GM12878 (cell line): ENCODE measurements around the gene DNAI2. TPM values are rescaled to one million over a fixed set of nuclear protein-coding genes. Genes with fewer than 3 reads are reported as not detected.

Experiments
- CEBPB ChIP-seq, 2 experiments: fragments of 150-350 bp in 1 of 2; IDR thresholded peaks; 2 replicates each; pipeline ENCODE4 v1.6.1; 2012 to 2014; ENCODE audit warnings: low read depth in 2 of 2, low read length in 2 of 2, borderline replicate concordance in 1 of 2, inconsistent platforms in 1 of 2
- E2F4 ChIP-seq: IDR thresholded peaks from 2 replicates; pipeline ENCODE4 v1.6.1; 2012; ENCODE audit warnings: low read depth, low read length, improper control_type of control experiment
- FOS ChIP-seq: IDR thresholded peaks from 3 replicates; pipeline ENCODE4 v1.6.1; 2011; ENCODE audit warnings: borderline replicate concordance; ENCODE audit not compliant: insufficient read length; ENCODE audit errors: extremely low read depth
- LARP7 ChIP-seq: fragments of 450-650 bp; IDR thresholded peaks from 2 replicates; pipeline ENCODE4 v1.6.1; 2017; ENCODE audit warnings: mild to moderate bottlenecking
- MYC ChIP-seq: IDR thresholded peaks from 2 replicates; pipeline ENCODE4 v1.6.1; 2011; ENCODE audit warnings: mild to moderate bottlenecking, low read length, moderate library complexity, inconsistent platforms; ENCODE audit not compliant: insufficient read depth, insufficient replicate concordance, insufficient read length, severe bottlenecking
- POLR2A ChIP-seq: IDR thresholded peaks from 2 replicates; pipeline ENCODE4 v1.6.1; 2011; ENCODE audit warnings: low read depth, mild to moderate bottlenecking, low read length
- RFX5 ChIP-seq: IDR thresholded peaks from 2 replicates; pipeline ENCODE4 v1.6.1; 2011; ENCODE audit warnings: low read depth, low read length, improper control_type of control experiment
- SIN3A ChIP-seq: IDR thresholded peaks from 2 replicates; pipeline ENCODE4 v1.6.1; 2012; ENCODE audit warnings: low read depth, low read length, improper control_type of control experiment
- SPI1 ChIP-seq: IDR thresholded peaks from 2 replicates; pipeline ENCODE4 v1.6.1; 2011; ENCODE audit warnings: low read depth, mild to moderate bottlenecking, low read length, moderate library complexity, borderline replicate concordance; ENCODE audit not compliant: insufficient read depth
- SREBF2 ChIP-seq: IDR thresholded peaks from 2 replicates; pipeline ENCODE4 v1.6.1; 2012; ENCODE audit warnings: mild to moderate bottlenecking, low read length
- ZBTB33 ChIP-seq: fragments of 450-650 bp; IDR thresholded peaks from 2 replicates; pipeline ENCODE4 v1.6.1; 2017; ENCODE audit warnings: mild to moderate bottlenecking
- ZNF274 ChIP-seq: IDR thresholded peaks from one replicate; pipeline ENCODE4 v1.8.0; 2011; ENCODE audit not compliant: insufficient read length, insufficient read depth
- ZSCAN29 ChIP-seq: fragments of 450-650 bp; IDR thresholded peaks from 2 replicates; pipeline ENCODE4 v1.6.1; 2017; ENCODE audit warnings: mild to moderate bottlenecking, moderate library complexity
- polyA plus RNA-seq, 11 experiments: library from polyadenylated mRNA; depleted of rRNA in 4 of 11; unstranded in 6 of 11; stranded (reverse) in 5 of 11; fragments of >200 nt; fragmentation: Nextera tagmentation in 4 of 11; fragmentation: Illumina TruSeq in 1 of 11; extraction: Ambion mirVana in 4 of 11; extraction: Trizol in 1 of 11; gene quantifications; 1 replicate in 1 of 11; 2 replicates in 10 of 11; pipeline versions ENCODE4 v1.2.1 to v1.2.3, GENCODE V29; 2011 to 2016; ENCODE audit warnings: inconsistent platforms in 2 of 11, missing spikeins in 2 of 11, low read depth in 1 of 11
- total RNA-seq, 4 experiments: library from RNA; depleted of rRNA in 3 of 4; stranded (reverse); fragments of >200 nt in 3 of 4; fragmentation: Illumina TruSeq in 1 of 4; extraction: Trizol in 1 of 4; gene quantifications; 2 replicates each; pipeline versions ENCODE4 v1.2.1 to v1.2.3, GENCODE V29; 2013 to 2021
- TF ChIP-seq, protein P1 (sequence below): fragments of 450-650 bp; IDR thresholded peaks from 2 replicates; pipeline ENCODE4 v1.6.1; 2016; ENCODE audit warnings: mild to moderate bottlenecking, moderate library complexity, borderline replicate concordance
- TF ChIP-seq, protein P2 (sequence below), 3 experiments: IDR thresholded peaks in 2 of 3; conservative IDR thresholded peaks in 1 of 3; 2 replicates each; pipeline ENCODE4 v1.5.1; 2011; ENCODE audit warnings: low read depth in 3 of 3, low read length in 3 of 3, mild to moderate bottlenecking in 3 of 3, control low read depth in 2 of 3, moderate library complexity in 2 of 3, inconsistent platforms in 1 of 3, mixed read lengths in 1 of 3; ENCODE audit not compliant: control insufficient read depth in 2 of 3, insufficient read depth in 1 of 3; ENCODE audit errors: extremely low read depth in 1 of 3
- TF ChIP-seq, protein P3 (sequence below): IDR thresholded peaks from 2 replicates; pipeline ENCODE4 v1.6.1; 2012; ENCODE audit warnings: improper control_type of control experiment, low read depth, low read length; ENCODE audit not compliant: insufficient replicate concordance

Gene DNAI2
- total and polyA plus RNA-seq, 10 of the 15 experiments (the other 5 are each of a cell fraction or from before 2014, with no cell fraction given) = 0.04 to 1.8 (median 0.13) TPM

GRCh38 chr17:74288785-74289184, 14.8 kb downstream of the DNAI2 start (continued):
- TF ChIP-seq, protein P1, sequence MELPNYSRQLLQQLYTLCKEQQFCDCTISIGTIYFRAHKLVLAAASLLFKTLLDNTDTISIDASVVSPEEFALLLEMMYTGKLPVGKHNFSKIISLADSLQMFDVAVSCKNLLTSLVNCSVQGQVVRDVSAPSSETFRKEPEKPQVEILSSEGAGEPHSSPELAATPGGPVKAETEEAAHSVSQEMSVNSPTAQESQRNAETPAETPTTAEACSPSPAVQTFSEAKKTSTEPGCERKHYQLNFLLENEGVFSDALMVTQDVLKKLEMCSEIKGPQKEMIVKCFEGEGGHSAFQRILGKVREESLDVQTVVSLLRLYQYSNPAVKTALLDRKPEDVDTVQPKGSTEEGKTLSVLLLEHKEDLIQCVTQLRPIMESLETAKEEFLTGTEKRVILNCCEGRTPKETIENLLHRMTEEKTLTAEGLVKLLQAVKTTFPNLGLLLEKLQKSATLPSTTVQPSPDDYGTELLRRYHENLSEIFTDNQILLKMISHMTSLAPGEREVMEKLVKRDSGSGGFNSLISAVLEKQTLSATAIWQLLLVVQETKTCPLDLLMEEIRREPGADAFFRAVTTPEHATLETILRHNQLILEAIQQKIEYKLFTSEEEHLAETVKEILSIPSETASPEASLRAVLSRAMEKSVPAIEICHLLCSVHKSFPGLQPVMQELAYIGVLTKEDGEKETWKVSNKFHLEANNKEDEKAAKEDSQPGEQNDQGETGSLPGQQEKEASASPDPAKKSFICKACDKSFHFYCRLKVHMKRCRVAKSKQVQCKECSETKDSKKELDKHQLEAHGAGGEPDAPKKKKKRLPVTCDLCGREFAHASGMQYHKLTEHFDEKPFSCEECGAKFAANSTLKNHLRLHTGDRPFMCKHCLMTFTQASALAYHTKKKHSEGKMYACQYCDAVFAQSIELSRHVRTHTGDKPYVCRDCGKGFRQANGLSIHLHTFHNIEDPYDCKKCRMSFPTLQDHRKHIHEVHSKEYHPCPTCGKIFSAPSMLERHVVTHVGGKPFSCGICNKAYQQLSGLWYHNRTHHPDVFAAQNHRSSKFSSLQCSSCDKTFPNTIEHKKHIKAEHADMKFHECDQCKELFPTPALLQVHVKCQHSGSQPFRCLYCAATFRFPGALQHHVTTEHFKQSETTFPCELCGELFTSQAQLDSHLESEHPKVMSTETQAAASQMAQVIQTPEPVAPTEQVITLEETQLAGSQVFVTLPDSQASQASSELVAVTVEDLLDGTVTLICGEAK = no peak
- TF ChIP-seq LARP7 (no peak), E2F4 (no peak), ZBTB33 (no peak), CEBPB (IDR thresholded peaks at IDR 0.05; ENCODE audit: borderline replicate concordance in 1 of 2, low read depth in 2 of 2, low read length in 2 of 2) (no peak), SIN3A (no peak), MYC (no peak), ZSCAN29 (no peak), SREBF2 (no peak), RFX5 (no peak), SPI1 (no peak), ZNF274 (no peak), POLR2A (no peak), FOS (no peak)
- TF ChIP-seq, protein P2, sequence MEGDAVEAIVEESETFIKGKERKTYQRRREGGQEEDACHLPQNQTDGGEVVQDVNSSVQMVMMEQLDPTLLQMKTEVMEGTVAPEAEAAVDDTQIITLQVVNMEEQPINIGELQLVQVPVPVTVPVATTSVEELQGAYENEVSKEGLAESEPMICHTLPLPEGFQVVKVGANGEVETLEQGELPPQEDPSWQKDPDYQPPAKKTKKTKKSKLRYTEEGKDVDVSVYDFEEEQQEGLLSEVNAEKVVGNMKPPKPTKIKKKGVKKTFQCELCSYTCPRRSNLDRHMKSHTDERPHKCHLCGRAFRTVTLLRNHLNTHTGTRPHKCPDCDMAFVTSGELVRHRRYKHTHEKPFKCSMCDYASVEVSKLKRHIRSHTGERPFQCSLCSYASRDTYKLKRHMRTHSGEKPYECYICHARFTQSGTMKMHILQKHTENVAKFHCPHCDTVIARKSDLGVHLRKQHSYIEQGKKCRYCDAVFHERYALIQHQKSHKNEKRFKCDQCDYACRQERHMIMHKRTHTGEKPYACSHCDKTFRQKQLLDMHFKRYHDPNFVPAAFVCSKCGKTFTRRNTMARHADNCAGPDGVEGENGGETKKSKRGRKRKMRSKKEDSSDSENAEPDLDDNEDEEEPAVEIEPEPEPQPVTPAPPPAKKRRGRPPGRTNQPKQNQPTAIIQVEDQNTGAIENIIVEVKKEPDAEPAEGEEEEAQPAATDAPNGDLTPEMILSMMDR (IDR thresholded peaks at IDR 0.05 in 2 of 3, conservative IDR thresholded peaks at IDR 0.05 in 1 of 3; ENCODE audit: control insufficient read depth in 2 of 3, extremely low read depth in 1 of 3, insufficient read depth in 1 of 3, low read depth in 3 of 3, low read length in 3 of 3) = no peak
- TF ChIP-seq, protein P3, sequence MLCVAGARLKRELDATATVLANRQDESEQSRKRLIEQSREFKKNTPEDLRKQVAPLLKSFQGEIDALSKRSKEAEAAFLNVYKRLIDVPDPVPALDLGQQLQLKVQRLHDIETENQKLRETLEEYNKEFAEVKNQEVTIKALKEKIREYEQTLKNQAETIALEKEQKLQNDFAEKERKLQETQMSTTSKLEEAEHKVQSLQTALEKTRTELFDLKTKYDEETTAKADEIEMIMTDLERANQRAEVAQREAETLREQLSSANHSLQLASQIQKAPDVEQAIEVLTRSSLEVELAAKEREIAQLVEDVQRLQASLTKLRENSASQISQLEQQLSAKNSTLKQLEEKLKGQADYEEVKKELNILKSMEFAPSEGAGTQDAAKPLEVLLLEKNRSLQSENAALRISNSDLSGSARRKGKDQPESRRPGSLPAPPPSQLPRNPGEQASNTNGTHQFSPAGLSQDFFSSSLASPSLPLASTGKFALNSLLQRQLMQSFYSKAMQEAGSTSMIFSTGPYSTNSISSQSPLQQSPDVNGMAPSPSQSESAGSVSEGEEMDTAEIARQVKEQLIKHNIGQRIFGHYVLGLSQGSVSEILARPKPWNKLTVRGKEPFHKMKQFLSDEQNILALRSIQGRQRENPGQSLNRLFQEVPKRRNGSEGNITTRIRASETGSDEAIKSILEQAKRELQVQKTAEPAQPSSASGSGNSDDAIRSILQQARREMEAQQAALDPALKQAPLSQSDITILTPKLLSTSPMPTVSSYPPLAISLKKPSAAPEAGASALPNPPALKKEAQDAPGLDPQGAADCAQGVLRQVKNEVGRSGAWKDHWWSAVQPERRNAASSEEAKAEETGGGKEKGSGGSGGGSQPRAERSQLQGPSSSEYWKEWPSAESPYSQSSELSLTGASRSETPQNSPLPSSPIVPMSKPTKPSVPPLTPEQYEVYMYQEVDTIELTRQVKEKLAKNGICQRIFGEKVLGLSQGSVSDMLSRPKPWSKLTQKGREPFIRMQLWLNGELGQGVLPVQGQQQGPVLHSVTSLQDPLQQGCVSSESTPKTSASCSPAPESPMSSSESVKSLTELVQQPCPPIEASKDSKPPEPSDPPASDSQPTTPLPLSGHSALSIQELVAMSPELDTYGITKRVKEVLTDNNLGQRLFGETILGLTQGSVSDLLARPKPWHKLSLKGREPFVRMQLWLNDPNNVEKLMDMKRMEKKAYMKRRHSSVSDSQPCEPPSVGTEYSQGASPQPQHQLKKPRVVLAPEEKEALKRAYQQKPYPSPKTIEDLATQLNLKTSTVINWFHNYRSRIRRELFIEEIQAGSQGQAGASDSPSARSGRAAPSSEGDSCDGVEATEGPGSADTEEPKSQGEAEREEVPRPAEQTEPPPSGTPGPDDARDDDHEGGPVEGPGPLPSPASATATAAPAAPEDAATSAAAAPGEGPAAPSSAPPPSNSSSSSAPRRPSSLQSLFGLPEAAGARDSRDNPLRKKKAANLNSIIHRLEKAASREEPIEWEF = peak; percentile 82
